ENCODE measurements around the gene GALNT7. TPM values are rescaled to one million over a fixed set of nuclear protein-coding genes. Genes with fewer than 3 reads are reported as not detected.

GALNT7 gene
- total and polyA plus RNA-seq, 7 donors, result 0.69 to 3.2 (median 1.6) TPM

DNA sequence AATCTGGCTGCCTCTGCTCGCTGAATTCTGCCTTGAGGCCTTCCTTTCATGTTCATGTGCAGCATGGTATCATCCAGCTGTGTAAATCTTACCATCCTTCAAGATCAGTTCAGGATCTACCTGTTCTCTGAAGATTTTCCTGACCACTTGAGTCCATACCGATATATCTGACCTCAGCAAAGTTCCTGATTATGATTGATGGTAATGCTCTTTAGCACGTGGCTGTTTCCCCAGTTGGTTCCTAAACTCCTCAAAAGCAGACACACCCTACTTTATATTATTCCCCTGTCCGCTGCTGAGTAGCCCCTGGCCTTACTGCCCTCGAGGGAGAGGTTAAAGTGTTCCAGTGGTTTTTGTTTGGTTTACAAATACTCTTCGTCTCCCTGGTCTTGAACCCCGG lies 20.0 kb downstream of the GALNT7 start:
- H3K27me3 ChIP-seq (ENCODE audit: insufficient read depth in 3 of 3, low read length in 2 of 3), result no peaks in the 10 kb centered on the region
- no peaks in the 10 kb centered on the region for H3K9me3 ChIP-seq
- 80 to 88% (median 82%) methylated on average over 7 of the region's 7 CpGs for WGBS, 3 donors
- no peak overlapping the region for H3K27ac ChIP-seq
- DNase-seq (no peak), ATAC-seq (no peak)
- no peaks in the 10 kb centered on the region for H3K4me1 ChIP-seq
- H3K36me3 ChIP-seq (ENCODE audit: insufficient read depth in 1 of 2, low read depth in 1 of 2), result no peaks in the 10 kb centered on the region
- no peak overlapping the region for H3K4me3 ChIP-seq
- intact Hi-C loops (cut with DNase I), result no loop called here
- TF ChIP-seq, protein P1, sequence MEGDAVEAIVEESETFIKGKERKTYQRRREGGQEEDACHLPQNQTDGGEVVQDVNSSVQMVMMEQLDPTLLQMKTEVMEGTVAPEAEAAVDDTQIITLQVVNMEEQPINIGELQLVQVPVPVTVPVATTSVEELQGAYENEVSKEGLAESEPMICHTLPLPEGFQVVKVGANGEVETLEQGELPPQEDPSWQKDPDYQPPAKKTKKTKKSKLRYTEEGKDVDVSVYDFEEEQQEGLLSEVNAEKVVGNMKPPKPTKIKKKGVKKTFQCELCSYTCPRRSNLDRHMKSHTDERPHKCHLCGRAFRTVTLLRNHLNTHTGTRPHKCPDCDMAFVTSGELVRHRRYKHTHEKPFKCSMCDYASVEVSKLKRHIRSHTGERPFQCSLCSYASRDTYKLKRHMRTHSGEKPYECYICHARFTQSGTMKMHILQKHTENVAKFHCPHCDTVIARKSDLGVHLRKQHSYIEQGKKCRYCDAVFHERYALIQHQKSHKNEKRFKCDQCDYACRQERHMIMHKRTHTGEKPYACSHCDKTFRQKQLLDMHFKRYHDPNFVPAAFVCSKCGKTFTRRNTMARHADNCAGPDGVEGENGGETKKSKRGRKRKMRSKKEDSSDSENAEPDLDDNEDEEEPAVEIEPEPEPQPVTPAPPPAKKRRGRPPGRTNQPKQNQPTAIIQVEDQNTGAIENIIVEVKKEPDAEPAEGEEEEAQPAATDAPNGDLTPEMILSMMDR (IDR thresholded peaks at IDR 0.05), result no peak

DNA sequence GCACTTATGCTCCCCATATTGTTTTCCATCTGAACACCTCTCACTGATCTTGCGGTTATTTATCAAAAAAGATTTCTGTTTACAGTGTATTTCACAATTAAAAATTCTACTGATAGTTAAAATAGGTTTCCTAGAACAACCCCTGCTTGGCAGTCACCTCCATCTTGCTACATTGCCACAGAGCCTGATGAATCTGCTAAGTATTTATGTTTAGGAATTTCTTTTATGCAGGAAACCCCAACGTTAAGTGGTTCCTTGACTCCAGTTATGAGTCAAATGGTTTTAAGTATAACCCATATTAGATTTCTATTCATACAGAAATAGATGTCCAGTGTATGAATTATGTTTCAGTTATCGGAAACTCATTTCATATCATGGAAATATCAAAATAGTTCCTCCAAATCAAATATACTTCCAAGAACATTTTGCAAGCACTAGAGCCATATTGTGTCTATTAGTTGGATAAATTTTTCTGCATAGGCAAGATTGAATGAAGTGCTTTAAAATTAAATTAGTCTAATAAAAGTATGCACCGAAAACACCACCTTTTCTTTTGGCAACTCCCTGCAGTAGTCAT lies 20.6 kb downstream of the GALNT7 start:
- H3K27me3 ChIP-seq (ENCODE audit: insufficient read depth in 3 of 3, low read length in 2 of 3), result no peaks in the 10 kb centered on the region
- whole genome bisulfite sequencing, 3 donors, result 58 to 73% (median 58%) methylated on average over 4 of the region's 4 CpGs
- no peak overlapping the region for H3K27ac ChIP-seq
- no peaks in the 10 kb centered on the region for H3K36me3 ChIP-seq (ENCODE audit: insufficient read depth in 1 of 2, low read depth in 1 of 2)
- DNase-seq, result no peak
- intact Hi-C loops (cut with DNase I), result no loop called here
- TF ChIP-seq, protein P1 (IDR thresholded peaks at IDR 0.05), result no peak
- H3K9me3 ChIP-seq, result no peaks in the 10 kb centered on the region
- no peak for ATAC-seq
- no peak overlapping the region for H3K4me3 ChIP-seq
- H3K4me1 ChIP-seq, result no peaks in the 10 kb centered on the region

DNA sequence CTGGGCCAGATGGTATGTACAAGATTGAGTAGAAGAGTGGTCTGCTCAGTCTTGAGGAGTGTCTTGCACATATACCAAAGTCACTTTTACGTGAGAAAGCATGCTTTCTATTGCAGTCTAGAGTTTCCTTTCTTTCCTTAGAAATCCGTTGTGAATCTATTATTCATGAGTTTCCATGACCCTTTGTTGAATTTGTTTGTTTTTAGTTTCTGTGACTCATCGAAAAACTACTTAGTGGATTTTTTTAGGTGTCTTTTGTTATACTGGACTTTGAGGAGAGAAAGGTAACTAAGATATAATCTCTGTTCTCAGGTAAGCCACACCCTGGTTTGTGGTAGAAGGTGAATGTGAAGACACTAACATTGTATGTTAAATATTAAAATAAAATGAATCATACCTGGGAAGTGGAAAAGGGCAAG lies 23.0 kb downstream of the GALNT7 start:
- no peak overlapping the region for H3K27ac ChIP-seq
- TF ChIP-seq, protein P1 (IDR thresholded peaks at IDR 0.05), result no peak
- WGBS, 3 donors, result 52 to 66% (median 57%) methylated on average over 3 of the region's 3 CpGs
- no peak for DNase-seq
- no peaks in the 10 kb centered on the region for H3K27me3 ChIP-seq (ENCODE audit: insufficient read depth in 3 of 3, low read length in 2 of 3)
- intact Hi-C loops (cut with DNase I), result no loop called here
- no peaks in the 10 kb centered on the region for H3K9me3 ChIP-seq
- no peak overlapping the region for H3K4me3 ChIP-seq
- no peak for ATAC-seq
- H3K36me3 ChIP-seq (ENCODE audit: insufficient read depth in 1 of 2, low read depth in 1 of 2), result no peaks in the 10 kb centered on the region
- H3K4me1 ChIP-seq, result no peaks in the 10 kb centered on the region

DNA sequence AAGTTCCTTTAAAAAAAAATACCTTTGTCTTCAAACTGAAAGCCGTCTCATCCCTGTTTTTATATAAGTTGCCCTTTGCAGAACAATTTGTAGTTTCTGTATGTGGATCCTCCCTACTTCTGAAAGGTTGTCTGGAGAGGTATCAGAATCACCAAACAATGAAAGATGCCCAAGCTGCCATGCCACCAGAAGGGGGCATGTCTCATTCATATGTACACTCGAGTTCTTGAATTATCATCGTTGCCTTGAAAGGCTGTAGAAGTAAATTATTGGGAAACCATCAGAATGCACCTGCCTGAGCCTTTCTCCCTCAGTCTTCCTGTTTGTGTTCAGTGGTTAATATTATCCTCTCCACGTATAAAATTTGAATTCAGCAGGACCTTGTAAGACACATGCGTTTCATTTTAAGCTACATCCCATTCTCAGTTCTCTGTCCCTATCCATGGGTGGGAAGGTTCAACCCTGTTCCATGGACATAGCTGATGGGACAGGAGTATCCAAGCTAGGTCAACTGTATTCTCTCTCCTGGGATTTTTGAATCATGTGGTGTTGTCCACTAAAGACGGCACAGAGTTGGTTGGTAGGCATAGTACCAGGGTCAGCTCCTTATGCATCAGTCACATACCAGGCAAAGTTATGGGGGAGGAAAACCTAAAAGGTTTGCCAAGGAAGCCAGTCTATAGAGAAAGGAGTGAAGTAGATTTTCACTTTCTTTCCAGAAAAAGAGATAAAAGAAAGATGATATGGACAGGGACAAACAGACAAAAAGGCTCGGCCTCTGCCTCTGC lies 24.0 kb downstream of the GALNT7 start:
- no peaks in the 10 kb centered on the region for H3K4me1 ChIP-seq
- TF ChIP-seq, protein P1 (IDR thresholded peaks at IDR 0.05), result peak; percentile 18
- H3K36me3 ChIP-seq (ENCODE audit: insufficient read depth in 1 of 2, low read depth in 1 of 2), result no peaks in the 10 kb centered on the region
- H3K4me3 ChIP-seq, result no peak overlapping the region
- intact Hi-C loops (cut with DNase I), result no loop called here
- DNase-seq (no peak), ATAC-seq (no peak)
- WGBS, 3 donors, result 71 to 83% (median 78%) methylated on average over 7 of the region's 7 CpGs
- no peaks in the 10 kb centered on the region for H3K9me3 ChIP-seq
- no peak overlapping the region for H3K27ac ChIP-seq
- H3K27me3 ChIP-seq (ENCODE audit: insufficient read depth in 3 of 3, low read length in 2 of 3), result no peaks in the 10 kb centered on the region

All from psoas muscle (tissue), 8 donors.